Left forelimb (tissue), 1 donor: Measurements from ENCODE around the gene MT1F.

ENCODE experiments used
- DNase-seq: peaks from one replicate; pipeline ENCODE4 v3.0.0-alpha.2; 2018; ENCODE audit warnings: low spot score

The MT1F gene

DNA sequence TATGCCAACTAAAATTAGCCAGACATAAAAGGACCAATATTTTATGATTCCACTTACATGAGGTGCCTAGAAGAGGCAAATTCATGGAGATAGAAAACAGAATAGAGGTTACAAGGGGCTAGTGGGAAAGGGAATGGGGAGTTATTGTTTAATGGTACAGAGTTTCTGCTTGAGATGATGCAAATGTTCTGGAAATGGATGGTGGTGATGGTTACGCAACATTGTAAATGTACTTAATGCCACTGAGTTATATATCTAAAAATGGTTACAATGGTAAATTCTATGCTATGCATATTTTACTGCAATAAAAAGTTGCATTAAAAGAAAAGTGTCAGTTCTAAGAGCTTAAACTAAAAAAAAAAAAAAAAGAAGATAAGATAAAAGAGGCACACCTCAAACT lies 42.4 kb downstream of the MT1F start:
- DNase-seq, result no peak

- no peak for DNase-seq
Measured at GRCh38 chr16:56700631-56701030, 42.9 kb downstream of the MT1F start.

- no peak for DNase-seq
Measured at GRCh38 chr16:56701534-56701933, 43.8 kb downstream of the MT1F start.

- no peak for DNase-seq
Measured at GRCh38 chr16:56702836-56703235, 45.1 kb downstream of the MT1F start.
